Liver (tissue), 9 donors: Measurements from ENCODE around the gene CDC20. TPM values are rescaled to one million over a fixed set of nuclear protein-coding genes. Genes with fewer than 3 reads are reported as not detected.

ENCODE experiments used
- DNase-seq: peaks from one replicate; pipeline ENCODE4 v3.0.0-alpha.2; 2017; ENCODE audit warnings: low spot score
- H3K27ac ChIP-seq, 2 donors: one replicate each; pipeline ENCODE4 v1.7.0; 2013; ENCODE audit warnings: inconsistent platforms in 2 of 2, low read length in 2 of 2, control low read depth in 1 of 2, low read depth in 1 of 2, mild to moderate bottlenecking in 1 of 2
- H3K27me3 ChIP-seq, 4 donors: one replicate each; pipeline versions ENCODE4 v1.6.1 to v1.7.0; 2013; ENCODE audit warnings: low read length in 3 of 4, inconsistent platforms in 1 of 4, mild to moderate bottlenecking in 1 of 4, moderate library complexity in 1 of 4; ENCODE audit not compliant: control insufficient read depth in 4 of 4, insufficient read depth in 4 of 4
- H3K36me3 ChIP-seq, 4 donors: one replicate each; pipeline versions ENCODE4 v1.6.1 to v1.7.0; 2013; ENCODE audit warnings: low read length in 3 of 4, mild to moderate bottlenecking in 3 of 4, low read depth in 1 of 4, moderate library complexity in 1 of 4; ENCODE audit not compliant: control insufficient read depth in 4 of 4, insufficient read depth in 3 of 4
- H3K4me1 ChIP-seq, 4 donors: one replicate each; pipeline versions ENCODE4 v1.6.1 to v1.7.0; 2013; ENCODE audit warnings: low read length in 3 of 4, mild to moderate bottlenecking in 3 of 4, moderate library complexity in 1 of 4; ENCODE audit not compliant: control insufficient read depth in 4 of 4, insufficient read depth in 4 of 4
- H3K4me3 ChIP-seq, 3 donors: one replicate each; pipeline versions ENCODE4 v1.6.1 to v1.7.0; 2013; ENCODE audit warnings: low read length in 3 of 3, control low read depth in 1 of 3, low read depth in 1 of 3, mild to moderate bottlenecking in 1 of 3
- H3K9ac ChIP-seq, 2 donors: one replicate each; pipeline ENCODE4 v1.7.0; 2013; ENCODE audit warnings: low read length in 2 of 2, mild to moderate bottlenecking in 2 of 2, moderate library complexity in 2 of 2, control low read depth in 1 of 2, low read depth in 1 of 2
- H3K9me3 ChIP-seq, 4 donors: one replicate each; pipeline versions ENCODE4 v1.6.1 to v1.7.0; 2013; ENCODE audit warnings: low read length in 3 of 4; ENCODE audit not compliant: control insufficient read depth in 4 of 4
- EGR1 ChIP-seq, 2 donors: IDR thresholded peaks; 2 replicates each; pipeline ENCODE4 v1.6.1; 2016 to 2018; ENCODE audit warnings: antibody characterized with exemption in 2 of 2, low read depth in 2 of 2
- FOXA1 ChIP-seq: IDR thresholded peaks from 2 replicates; pipeline ENCODE4 v1.6.1; 2016; ENCODE audit warnings: antibody characterized with exemption
- FOXA2 ChIP-seq: IDR thresholded peaks from 2 replicates; pipeline ENCODE4 v1.6.1; 2016; ENCODE audit warnings: antibody characterized with exemption
- GABPA ChIP-seq, 2 donors: IDR thresholded peaks in 1 of 2; conservative IDR thresholded peaks in 1 of 2; 2 replicates each; pipeline ENCODE4 v1.6.1; 2016; ENCODE audit warnings: antibody characterized with exemption in 2 of 2, mild to moderate bottlenecking in 1 of 2, moderate library complexity in 1 of 2
- HNF4A ChIP-seq, 2 donors: conservative IDR thresholded peaks; 2 replicates each; pipeline ENCODE4 v1.6.1; 2016; ENCODE audit warnings: antibody characterized with exemption in 2 of 2, mild to moderate bottlenecking in 2 of 2
- HNF4G ChIP-seq: IDR thresholded peaks from 2 replicates; pipeline ENCODE4 v1.6.1; 2016; ENCODE audit warnings: antibody characterized with exemption
- JUND ChIP-seq, 2 donors: IDR thresholded peaks; 2 replicates each; pipeline ENCODE4 v1.6.1; 2016; ENCODE audit warnings: antibody characterized with exemption in 2 of 2
- NR2F2 ChIP-seq: IDR thresholded peaks from 2 replicates; pipeline ENCODE4 v1.6.1; 2016; ENCODE audit warnings: antibody characterized with exemption
- RAD21 ChIP-seq, 2 donors: IDR thresholded peaks; 2 replicates each; pipeline ENCODE4 v1.6.1; 2016; ENCODE audit warnings: antibody characterized with exemption in 2 of 2, mild to moderate bottlenecking in 2 of 2
- RXRA ChIP-seq, 2 donors: IDR thresholded peaks; 2 replicates each; pipeline ENCODE4 v1.6.1; 2017 to 2018; ENCODE audit warnings: antibody characterized with exemption in 2 of 2, mild to moderate bottlenecking in 1 of 2
- SP1 ChIP-seq: IDR thresholded peaks from 2 replicates; pipeline ENCODE4 v1.6.1; 2018; ENCODE audit warnings: antibody characterized with exemption, mild to moderate bottlenecking
- TAF1 ChIP-seq: conservative IDR thresholded peaks from 2 replicates; pipeline ENCODE4 v1.6.1; 2016; ENCODE audit warnings: antibody characterized with exemption, mild to moderate bottlenecking
- WGBS: extraction: QIAGEN DNeasy Blood & Tissue Kit; methylation state at CpG from one replicate; pipeline ENCODE4 v1.1.7; 2013; 5-methylcytosine and 5-hydroxymethylcytosine counted together
- polyA plus RNA-seq, 2 donors: library from polyadenylated mRNA; stranded (reverse) in 1 of 2; unstranded in 1 of 2; fragments of 200-250 nt in 1 of 2; fragments of >200 nt in 1 of 2; fragmentation: Nextera tagmentation in 1 of 2; extraction: Ambion mirVana in 1 of 2; gene quantifications; one replicate each; pipeline versions ENCODE4 v1.2.1 to v1.2.3, GENCODE V29; 2013 to 2015
- total RNA-seq, 2 donors: library from RNA; depleted of rRNA; stranded (reverse); fragments of >200 nt; gene quantifications; one replicate each; pipeline ENCODE4 v1.2.3, GENCODE V29; 2014
- TF ChIP-seq, protein P1 (sequence below): IDR thresholded peaks from 2 replicates; pipeline ENCODE4 v1.6.1; 2016; ENCODE audit warnings: antibody characterized with exemption
- TF ChIP-seq, protein P2 (sequence below): IDR thresholded peaks from 2 replicates; pipeline ENCODE4 v1.6.1; 2016; ENCODE audit warnings: antibody characterized with exemption, mild to moderate bottlenecking
- TF ChIP-seq, protein P3 (sequence below): IDR thresholded peaks from 2 replicates; pipeline ENCODE4 v1.6.1; 2016; ENCODE audit warnings: antibody characterized with exemption
- TF ChIP-seq, protein P4 (sequence below): fragments of 150-350 bp; IDR thresholded peaks from 2 replicates; pipeline ENCODE4 v1.5.1; 2017; ENCODE audit warnings: improper control_type of control experiment, low read depth, low read length; ENCODE audit not compliant: missing input control
- donor health status: healthy.
- donor health status: healthy.
- donor health status: healthy.
- donor health status: healthy.
- donor health status: healthy.

Gene CDC20
- total and polyA plus RNA-seq, 4 donors: 0.25 to 73.4 (median 3.5) TPM

DNA sequence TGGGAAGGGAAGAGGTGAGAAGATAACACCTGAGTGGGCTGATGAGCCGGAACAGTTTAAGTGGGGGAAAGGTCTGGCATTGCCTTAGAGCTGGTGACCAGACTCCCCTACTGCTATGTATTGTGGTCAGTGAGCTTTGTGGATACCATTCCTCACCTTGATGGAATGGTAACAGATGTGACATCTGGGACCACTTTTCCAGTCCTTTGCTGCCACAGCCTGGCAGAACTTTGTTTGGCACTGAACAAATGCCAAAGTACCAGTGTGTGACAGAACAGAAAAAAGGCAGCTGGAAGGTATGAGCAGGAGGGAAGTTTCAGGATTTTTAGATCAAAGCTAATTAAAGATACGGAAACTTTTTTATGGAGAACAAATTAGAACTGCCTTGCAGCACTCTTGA is 24.7 kb downstream of the CDC20 start (continued):
- TF ChIP-seq, protein P1, sequence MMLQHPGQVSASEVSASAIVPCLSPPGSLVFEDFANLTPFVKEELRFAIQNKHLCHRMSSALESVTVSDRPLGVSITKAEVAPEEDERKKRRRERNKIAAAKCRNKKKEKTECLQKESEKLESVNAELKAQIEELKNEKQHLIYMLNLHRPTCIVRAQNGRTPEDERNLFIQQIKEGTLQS: no peak

DNA sequence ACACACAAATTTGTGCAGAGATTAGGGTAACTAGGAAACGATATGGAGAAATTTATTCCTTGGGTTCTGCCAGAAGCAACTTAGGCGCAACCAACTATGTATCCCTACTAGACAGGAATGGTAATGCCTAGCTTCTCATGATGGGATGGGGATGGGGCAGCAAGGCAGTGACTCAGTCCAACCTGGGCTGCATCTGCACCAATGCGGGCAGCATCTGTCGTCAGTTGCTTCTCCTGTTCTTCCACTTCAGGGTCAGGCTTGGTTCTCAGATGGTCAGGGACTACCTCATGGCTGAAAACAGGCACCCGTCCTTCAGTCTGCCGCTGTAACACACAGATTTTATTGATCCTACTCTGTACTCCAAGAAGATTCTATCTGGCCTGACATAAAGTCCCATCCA is 27.9 kb downstream of the CDC20 start:
- no peak for DNase-seq
- Histone ChIP-seq H3K9me3 (no peaks in the 10 kb centered on the region), H3K36me3 (peaks cover 9 to 53% (median 40%) of the 10 kb centered on the region in 4 donors), H3K4me1 (peaks cover 2 to 41% (median 31%) of the 10 kb centered on the region in 4 donors), H3K4me3 (no peak overlapping the region), H3K27ac (no peak overlapping the region), H3K9ac (no peak overlapping the region), H3K27me3 (no peaks in the 10 kb centered on the region)
- 94% methylated on average over 6 of the region's 6 CpGs for WGBS
- TF ChIP-seq, protein P2, sequence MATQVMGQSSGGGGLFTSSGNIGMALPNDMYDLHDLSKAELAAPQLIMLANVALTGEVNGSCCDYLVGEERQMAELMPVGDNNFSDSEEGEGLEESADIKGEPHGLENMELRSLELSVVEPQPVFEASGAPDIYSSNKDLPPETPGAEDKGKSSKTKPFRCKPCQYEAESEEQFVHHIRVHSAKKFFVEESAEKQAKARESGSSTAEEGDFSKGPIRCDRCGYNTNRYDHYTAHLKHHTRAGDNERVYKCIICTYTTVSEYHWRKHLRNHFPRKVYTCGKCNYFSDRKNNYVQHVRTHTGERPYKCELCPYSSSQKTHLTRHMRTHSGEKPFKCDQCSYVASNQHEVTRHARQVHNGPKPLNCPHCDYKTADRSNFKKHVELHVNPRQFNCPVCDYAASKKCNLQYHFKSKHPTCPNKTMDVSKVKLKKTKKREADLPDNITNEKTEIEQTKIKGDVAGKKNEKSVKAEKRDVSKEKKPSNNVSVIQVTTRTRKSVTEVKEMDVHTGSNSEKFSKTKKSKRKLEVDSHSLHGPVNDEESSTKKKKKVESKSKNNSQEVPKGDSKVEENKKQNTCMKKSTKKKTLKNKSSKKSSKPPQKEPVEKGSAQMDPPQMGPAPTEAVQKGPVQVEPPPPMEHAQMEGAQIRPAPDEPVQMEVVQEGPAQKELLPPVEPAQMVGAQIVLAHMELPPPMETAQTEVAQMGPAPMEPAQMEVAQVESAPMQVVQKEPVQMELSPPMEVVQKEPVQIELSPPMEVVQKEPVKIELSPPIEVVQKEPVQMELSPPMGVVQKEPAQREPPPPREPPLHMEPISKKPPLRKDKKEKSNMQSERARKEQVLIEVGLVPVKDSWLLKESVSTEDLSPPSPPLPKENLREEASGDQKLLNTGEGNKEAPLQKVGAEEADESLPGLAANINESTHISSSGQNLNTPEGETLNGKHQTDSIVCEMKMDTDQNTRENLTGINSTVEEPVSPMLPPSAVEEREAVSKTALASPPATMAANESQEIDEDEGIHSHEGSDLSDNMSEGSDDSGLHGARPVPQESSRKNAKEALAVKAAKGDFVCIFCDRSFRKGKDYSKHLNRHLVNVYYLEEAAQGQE: no peak
- TF ChIP-seq GABPA (IDR thresholded peaks at IDR 0.05 in 1 of 2, conservative IDR thresholded peaks at IDR 0.05 in 1 of 2) (no peak), TAF1 (no peak), RAD21 (IDR thresholded peaks at IDR 0.05) (no peak), SP1 (no peak), FOXA2 (no peak), HNF4G (no peak), NR2F2 (no peak), EGR1 (IDR thresholded peaks at IDR 0.05; ENCODE audit: low read depth in 2 of 2) (no peak), FOXA1 (no peak), HNF4A (conservative IDR thresholded peaks at IDR 0.05) (no peak), RXRA (IDR thresholded peaks at IDR 0.05) (no peak), JUND (IDR thresholded peaks at IDR 0.05) (no peak)
- TF ChIP-seq, protein P3, sequence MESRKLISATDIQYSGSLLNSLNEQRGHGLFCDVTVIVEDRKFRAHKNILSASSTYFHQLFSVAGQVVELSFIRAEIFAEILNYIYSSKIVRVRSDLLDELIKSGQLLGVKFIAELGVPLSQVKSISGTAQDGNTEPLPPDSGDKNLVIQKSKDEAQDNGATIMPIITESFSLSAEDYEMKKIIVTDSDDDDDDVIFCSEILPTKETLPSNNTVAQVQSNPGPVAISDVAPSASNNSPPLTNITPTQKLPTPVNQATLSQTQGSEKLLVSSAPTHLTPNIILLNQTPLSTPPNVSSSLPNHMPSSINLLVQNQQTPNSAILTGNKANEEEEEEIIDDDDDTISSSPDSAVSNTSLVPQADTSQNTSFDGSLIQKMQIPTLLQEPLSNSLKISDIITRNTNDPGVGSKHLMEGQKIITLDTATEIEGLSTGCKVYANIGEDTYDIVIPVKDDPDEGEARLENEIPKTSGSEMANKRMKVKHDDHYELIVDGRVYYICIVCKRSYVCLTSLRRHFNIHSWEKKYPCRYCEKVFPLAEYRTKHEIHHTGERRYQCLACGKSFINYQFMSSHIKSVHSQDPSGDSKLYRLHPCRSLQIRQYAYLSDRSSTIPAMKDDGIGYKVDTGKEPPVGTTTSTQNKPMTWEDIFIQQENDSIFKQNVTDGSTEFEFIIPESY: no peak
- TF ChIP-seq, protein P1: no peak
- TF ChIP-seq, protein P4, sequence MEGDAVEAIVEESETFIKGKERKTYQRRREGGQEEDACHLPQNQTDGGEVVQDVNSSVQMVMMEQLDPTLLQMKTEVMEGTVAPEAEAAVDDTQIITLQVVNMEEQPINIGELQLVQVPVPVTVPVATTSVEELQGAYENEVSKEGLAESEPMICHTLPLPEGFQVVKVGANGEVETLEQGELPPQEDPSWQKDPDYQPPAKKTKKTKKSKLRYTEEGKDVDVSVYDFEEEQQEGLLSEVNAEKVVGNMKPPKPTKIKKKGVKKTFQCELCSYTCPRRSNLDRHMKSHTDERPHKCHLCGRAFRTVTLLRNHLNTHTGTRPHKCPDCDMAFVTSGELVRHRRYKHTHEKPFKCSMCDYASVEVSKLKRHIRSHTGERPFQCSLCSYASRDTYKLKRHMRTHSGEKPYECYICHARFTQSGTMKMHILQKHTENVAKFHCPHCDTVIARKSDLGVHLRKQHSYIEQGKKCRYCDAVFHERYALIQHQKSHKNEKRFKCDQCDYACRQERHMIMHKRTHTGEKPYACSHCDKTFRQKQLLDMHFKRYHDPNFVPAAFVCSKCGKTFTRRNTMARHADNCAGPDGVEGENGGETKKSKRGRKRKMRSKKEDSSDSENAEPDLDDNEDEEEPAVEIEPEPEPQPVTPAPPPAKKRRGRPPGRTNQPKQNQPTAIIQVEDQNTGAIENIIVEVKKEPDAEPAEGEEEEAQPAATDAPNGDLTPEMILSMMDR: no peak
